A549 (cell line): ENCODE measurements around the gene PAK4. TPM values are rescaled to one million over a fixed set of nuclear protein-coding genes. Genes with fewer than 3 reads are reported as not detected.
"Not testable (repeated sequence)": the region's sequence is repeated elsewhere in the genome, so short reads cannot be mapped to it uniquely, and the experiment has no call there.

Experiments
- ATAC-seq, 2 experiments: fragments of 200-7000 bp in 1 of 2; fragments of >200 bp in 1 of 2; cut with Nextera tagmentation in 1 of 2; cut with Tn5 transposase in 1 of 2; 3 replicates each; pipeline versions ENCODE4 v1.8.0 to v1.9.1; 2018 to 2020; ENCODE audit warnings: mild to moderate bottlenecking in 1 of 2, moderate library complexity in 1 of 2
- CTCF ChIA-PET: fragments of 300-600 bp; sonication (Branson Sonifier 250); formaldehyde crosslinking; extraction: SDS; loops from one replicate; lab custom pipeline; 2021; ENCODE audit warnings: antibody characterized with exemption, inconsistent platforms; lab: Yijun Ruan, JAX
- POLR2A ChIA-PET: fragments of 350-600 bp; formaldehyde crosslinking; extraction: SDS; loops from one replicate; lab custom pipeline; 2021; ENCODE audit warnings: antibody characterized with exemption, inconsistent platforms; lab: Yijun Ruan, JAX
- DNase-seq, 2 experiments: peaks; one replicate each; pipeline versions ENCODE4 v3.0.0 to v3.0.0-alpha.2; 2011 to 2016; ENCODE audit warnings: low read depth in 1 of 2, low spot score in 1 of 2
- FAIRE-seq: peaks from 2 replicates; lab custom pipeline; 2011; peaks lifted over from hg19 to GRCh38; lab: Jason Lieb, UNC
- H3K27ac ChIP-seq, 2 experiments: fragments of >200 bp; sonication (Bioruptor Twin); formaldehyde crosslinking; 3 replicates each; pipeline ENCODE4 v1.5.1; 2016 to 2017
- H3K4me1 ChIP-seq: fragments of >200 bp; sonication (Bioruptor Twin); formaldehyde crosslinking; 3 replicates; pipeline ENCODE4 v1.6.1; 2016
- H3K4me2 ChIP-seq: fragments of >200 bp; sonication (Bioruptor Twin); formaldehyde crosslinking; 3 replicates; pipeline ENCODE4 v1.6.1; 2016
- H3K4me3 ChIP-seq: fragments of >200 bp; sonication (Bioruptor Twin); formaldehyde crosslinking; 3 replicates; pipeline ENCODE4 v1.5.1; 2016
- H3K9me3 ChIP-seq: fragments of >200 bp; sonication (Bioruptor Twin); formaldehyde crosslinking; 3 replicates; pipeline ENCODE4 v1.6.1; 2016
- CEBPB ChIP-seq, 2 experiments: fragments of >200 bp in 1 of 2; sonication (Bioruptor Twin) in 1 of 2; formaldehyde crosslinking in 1 of 2; IDR thresholded peaks; 2 replicates each; pipeline ENCODE4 v1.6.1; 2012 to 2016
- CTCF ChIP-seq: fragments of >200 bp; sonication (Bioruptor Twin); formaldehyde crosslinking; IDR thresholded peaks from 3 replicates; pipeline ENCODE4 v1.5.1; 2016
- ESRRA ChIP-seq: fragments of 150-350 bp; IDR thresholded peaks from 2 replicates; pipeline ENCODE4 v1.6.1; 2014; ENCODE audit warnings: mild to moderate bottlenecking, low read length, borderline replicate concordance
- FOSL2 ChIP-seq, 2 experiments: fragments of 450-650 bp in 1 of 2; fragments of >200 bp in 1 of 2; sonication (Bioruptor Twin) in 1 of 2; formaldehyde crosslinking; IDR thresholded peaks; 2 replicates each; pipeline versions ENCODE4 v1.5.0 to v1.6.1; 2016 to 2020; ENCODE audit warnings: mild to moderate bottlenecking in 1 of 2, moderate library complexity in 1 of 2
- FOXS1 ChIP-seq: fragments of 250-450 bp; sonication (Bioruptor Pico); IDR thresholded peaks from 2 replicates; pipeline ENCODE4 v1.5.0; 2020; ENCODE audit warnings: mild to moderate bottlenecking, moderate library complexity
- HEYL ChIP-seq: fragments of 250-450 bp; sonication (Bioruptor Pico); IDR thresholded peaks from 2 replicates; pipeline ENCODE4 v1.8.0; 2021; ENCODE audit warnings: mild to moderate bottlenecking, moderate library complexity
- HMGXB4 ChIP-seq: fragments of 250-450 bp; sonication (Bioruptor Pico); IDR thresholded peaks from 2 replicates; pipeline ENCODE4 v1.5.0; 2021; ENCODE audit warnings: mild to moderate bottlenecking, moderate library complexity, borderline replicate concordance
- HOXB5 ChIP-seq: fragments of 250-450 bp; sonication (Bioruptor Pico); IDR thresholded peaks from 2 replicates; pipeline ENCODE4 v1.5.0; 2020; ENCODE audit warnings: mild to moderate bottlenecking, moderate library complexity
- NFE2L2 ChIP-seq: fragments of 150-350 bp; conservative IDR thresholded peaks from 2 replicates; pipeline ENCODE4 v1.6.1; 2014; ENCODE audit warnings: low read length
- PBX3 ChIP-seq: IDR thresholded peaks from 2 replicates; pipeline ENCODE4 v1.6.1; 2012
- POLR2AphosphoS2 ChIP-seq: conservative IDR thresholded peaks from 2 replicates; pipeline ENCODE4 v1.6.1; 2012; ENCODE audit warnings: low read length, improper control_type of control experiment, inconsistent platforms
- RAD21 ChIP-seq, 2 experiments: fragments of >200 bp in 1 of 2; sonication (Bioruptor Twin) in 1 of 2; formaldehyde crosslinking in 1 of 2; IDR thresholded peaks in 1 of 2; conservative IDR thresholded peaks in 1 of 2; 2 replicates in 1 of 2; 3 replicates in 1 of 2; pipeline ENCODE4 v1.6.1; 2012 to 2018; ENCODE audit warnings: inconsistent platforms in 1 of 2
- REST ChIP-seq: fragments of 200-600 bp; sonication (generic); IDR thresholded peaks from 2 replicates; pipeline ENCODE4 v1.6.1; 2016; ENCODE audit warnings: antibody characterized with exemption, mild to moderate bottlenecking, moderate library complexity
- SREBF2 ChIP-seq: fragments of 450-650 bp; IDR thresholded peaks from 2 replicates; pipeline ENCODE4 v1.6.1; 2014; ENCODE audit warnings: mild to moderate bottlenecking, moderate library complexity
- WGBS: methylation state at CpG from one replicate; pipeline ENCODE4 v1.1.6; 2017; ENCODE audit errors: missing lambda C conversion rate; 5-methylcytosine and 5-hydroxymethylcytosine counted together
- polyA plus RNA-seq, 4 experiments: library from polyadenylated mRNA; depleted of rRNA in 3 of 4; stranded (reverse); fragments of >200 nt; fragmentation: RNase III in 1 of 4; extraction: RNeasy Plus Mini Kit Qiagen cat#74134 plus additional on column Dnase treatment in 1 of 4; gene quantifications; 2 replicates in 3 of 4; 3 replicates in 1 of 4; pipeline ENCODE4 v1.2.3, GENCODE V29; 2011 to 2017
- TF ChIP-seq, protein P1 (sequence below): fragments of 250-450 bp; sonication (Bioruptor Pico); IDR thresholded peaks from 2 replicates; pipeline ENCODE4 v1.5.0; 2020; ENCODE audit warnings: low read depth, mild to moderate bottlenecking, moderate library complexity
- TF ChIP-seq, protein P2 (sequence below): IDR thresholded peaks from 2 replicates; pipeline ENCODE4 v1.6.1; 2012; ENCODE audit warnings: low read depth, borderline replicate concordance
- TF ChIP-seq, protein P3 (sequence below): fragments of >200 bp; sonication (Bioruptor Twin); formaldehyde crosslinking; IDR thresholded peaks from 2 replicates; pipeline ENCODE4 v1.6.1; 2016

PAK4 gene
- polyA plus RNA-seq, 2 of the 4 experiments (the other 2 are of a cell fraction) = 42.9 to 84.2 TPM

- 67% methylated on average over 8 of the region's 8 CpGs for WGBS
- ATAC-seq = no peak
- no peak overlapping the region for H3K4me2 ChIP-seq
- CTCF ChIA-PET = interaction anchor here (0.6 to 36.8 kb wide), 9 partner anchors 9 to 429 kb away, joined by 3 to 612 read pairs (median 13); partner anchors contain the start of gene FBXO17
- no peaks in the 10 kb centered on the region for H3K9me3 ChIP-seq
- peaks cover 14% of the 10 kb centered on the region for H3K4me1 ChIP-seq
- peak overlapping the region in 1 of 2 experiments; percentile 38; a peak in 3 of 6 replicates for H3K27ac ChIP-seq
- no peak for DNase-seq
- H3K4me3 ChIP-seq = no peak overlapping the region
- peak in 1 of 2 experiments; percentile 55; a peak in 2 of 4 replicates for TF ChIP-seq CEBPB (IDR thresholded peaks at IDR 0.05)
- no peak for TF ChIP-seq PBX3
- FAIRE-seq = peak; percentile 90
- POLR2A ChIA-PET = interaction anchor here (0.6 kb wide), 1 partner anchor 41 kb away, joined by 5 read pairs; no protein-coding TSS in a partner anchor
Measured at GRCh38 chr19:39087907-39088686, 37.5 kb upstream of the PAK4 start.

- TF ChIP-seq CEBPB (IDR thresholded peaks at IDR 0.05) = peak; percentile 51 to 71; a peak in 3 of 4 replicates
- TF ChIP-seq, all 56 proteins: peak for 1; not testable (repeated sequence) for 55
- H3K9me3 ChIP-seq, POLR2A ChIA-PET, ATAC-seq, DNase-seq, FAIRE-seq, H3K4me3 ChIP-seq: not testable (repeated sequence)
- 74% methylated on average over 8 of the region's 8 CpGs for WGBS
- CTCF ChIA-PET = interaction anchor here (0.6 to 36.8 kb wide), 7 partner anchors 11 to 114 kb away, joined by 3 to 612 read pairs (median 13); partner anchors contain the start of gene FBXO17
- Histone ChIP-seq H3K4me2 (peak overlapping the region; percentile 21; the same call in 2 of the 3 replicates), H3K27ac (peak overlapping the region in 1 of 2 experiments; percentile 8; a peak in 3 of 6 replicates), H3K4me1 (peaks cover 19% of the 10 kb centered on the region)
Measured at GRCh38 chr19:39090016-39090415, 35.6 kb upstream of the PAK4 start.

- H3K4me3 ChIP-seq = no peak overlapping the region
- ATAC-seq (no peak), DNase-seq (no peak), FAIRE-seq (peak; percentile 89)
- no peak overlapping the region for H3K4me2 ChIP-seq
- H3K4me1 ChIP-seq = peaks cover 19% of the 10 kb centered on the region
- 93% methylated on average over 4 of the region's 4 CpGs for WGBS
- ChIA-PET POLR2A (no interaction called here), CTCF (interaction anchor here (0.8 to 36.8 kb wide), 10 partner anchors 9 to 237 kb away, joined by 3 to 612 read pairs (median 6); partner anchors contain the start of gene FBXO17)
- no peaks in the 10 kb centered on the region for H3K9me3 ChIP-seq
- no peak overlapping the region for H3K27ac ChIP-seq
- TF ChIP-seq NFE2L2 (no peak), ESRRA (no peak), RAD21 (conservative IDR thresholded peaks at IDR 0.05 in 1 of 2, IDR thresholded peaks at IDR 0.05 in 1 of 2) (no peak), REST (no peak), HMGXB4 (CRISPR knock-in tag) (no peak), HOXB5 (CRISPR knock-in tag) (no peak), CTCF (no peak), FOSL2 (IDR thresholded peaks at IDR 0.05) (no peak), FOSL2 (CRISPR knock-in tag; IDR thresholded peaks at IDR 0.05) (no peak), FOXS1 (CRISPR knock-in tag) (no peak), POLR2AphosphoS2 (no peak), HEYL (CRISPR knock-in tag) (no peak), SREBF2 (no peak)
- TF ChIP-seq, protein P1, sequence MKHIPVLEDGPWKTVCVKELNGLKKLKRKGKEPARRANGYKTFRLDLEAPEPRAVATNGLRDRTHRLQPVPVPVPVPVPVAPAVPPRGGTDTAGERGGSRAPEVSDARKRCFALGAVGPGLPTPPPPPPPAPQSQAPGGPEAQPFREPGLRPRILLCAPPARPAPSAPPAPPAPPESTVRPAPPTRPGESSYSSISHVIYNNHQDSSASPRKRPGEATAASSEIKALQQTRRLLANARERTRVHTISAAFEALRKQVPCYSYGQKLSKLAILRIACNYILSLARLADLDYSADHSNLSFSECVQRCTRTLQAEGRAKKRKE (CRISPR knock-in tag) = no peak
- TF ChIP-seq, protein P2, sequence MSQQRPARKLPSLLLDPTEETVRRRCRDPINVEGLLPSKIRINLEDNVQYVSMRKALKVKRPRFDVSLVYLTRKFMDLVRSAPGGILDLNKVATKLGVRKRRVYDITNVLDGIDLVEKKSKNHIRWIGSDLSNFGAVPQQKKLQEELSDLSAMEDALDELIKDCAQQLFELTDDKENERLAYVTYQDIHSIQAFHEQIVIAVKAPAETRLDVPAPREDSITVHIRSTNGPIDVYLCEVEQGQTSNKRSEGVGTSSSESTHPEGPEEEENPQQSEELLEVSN = no peak
- TF ChIP-seq, protein P3, sequence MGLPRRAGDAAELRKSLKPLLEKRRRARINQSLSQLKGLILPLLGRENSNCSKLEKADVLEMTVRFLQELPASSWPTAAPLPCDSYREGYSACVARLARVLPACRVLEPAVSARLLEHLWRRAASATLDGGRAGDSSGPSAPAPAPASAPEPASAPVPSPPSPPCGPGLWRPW = no peak
Measured at GRCh38 chr19:39090881-39091280, 34.7 kb upstream of the PAK4 start.
